Right atrium auricular region (tissue), 2 donors: ENCODE results near the gene FBXO33. TPM values are rescaled to one million over a fixed set of nuclear protein-coding genes. Genes with fewer than 3 reads are reported as not detected.

ENCODE experiments used
- DNase-seq: peaks from one replicate; pipeline ENCODE4 v3.0.0-alpha.2; 2019; ENCODE audit warnings: low spot score
- H3K27ac ChIP-seq, 2 donors: fragments of 200-600 bp; sonication (generic); 1 replicate in 1 of 2; 2 replicates in 1 of 2; pipeline ENCODE4 v1.5.1; 2016 to 2019
- H3K27me3 ChIP-seq, 2 donors: fragments of 200-600 bp; sonication (generic); one replicate each; pipeline versions ENCODE4 v1.5.1 to v1.6.0; 2017 to 2019
- H3K36me3 ChIP-seq: fragments of 200-600 bp; sonication (generic); one replicate; pipeline ENCODE4 v1.5.1; 2016
- H3K4me1 ChIP-seq, 2 donors: fragments of 200-600 bp; sonication (generic); one replicate each; pipeline versions ENCODE4 v1.5.1 to v1.6.0; 2017 to 2019
- H3K4me3 ChIP-seq, 2 donors: fragments of 200-600 bp; sonication (generic); 1 replicate in 1 of 2; 2 replicates in 1 of 2; pipeline ENCODE4 v1.5.1; 2017 to 2019; ENCODE audit warnings: mild to moderate bottlenecking in 1 of 2, moderate library complexity in 1 of 2
- H3K9me3 ChIP-seq, 2 donors: fragments of 200-600 bp; sonication (generic); one replicate each; pipeline ENCODE4 v1.5.1; 2019
- total RNA-seq, 2 donors: library from RNA; depleted of rRNA; stranded (reverse); fragments of >200 nt; gene quantifications; one replicate each; pipeline ENCODE4 v1.1.0, GENCODE V29; 2016
- TF ChIP-seq, protein P1 (sequence below), 2 donors: fragments of 200-600 bp; sonication (generic); IDR thresholded peaks; one replicate each; pipeline ENCODE4 v1.5.1; 2019; ENCODE audit warnings: antibody characterized with exemption in 2 of 2

Gene FBXO33
- total RNA-seq, 2 donors from 2014 or later, result 6.6 to 9.2 TPM

- Histone ChIP-seq H3K4me3 (no peak overlapping the region), H3K36me3 (no peaks in the 10 kb centered on the region)
Observed at GRCh38 chr14:39434401-39434800, 2.2 kb upstream of the FBXO33 start.

DNA sequence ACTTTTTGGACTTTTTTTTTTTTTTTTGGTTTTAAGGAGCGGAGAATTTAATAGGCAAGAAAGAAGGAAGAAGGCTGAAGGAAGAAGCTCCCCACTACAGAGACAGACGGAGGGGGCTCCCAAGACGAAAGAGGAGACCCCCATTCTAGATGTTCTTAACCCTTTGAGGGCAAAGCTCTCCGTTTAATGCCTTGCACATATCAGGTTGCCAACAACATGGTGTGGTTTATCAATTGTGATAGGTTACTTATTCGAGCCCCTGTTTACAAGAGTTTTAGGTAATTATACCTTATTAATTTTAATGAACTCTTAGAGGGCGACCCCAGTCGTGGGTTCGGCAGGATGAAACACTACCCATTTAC is 1.2 kb upstream of the FBXO33 start:
- Histone ChIP-seq H3K9me3 (no peaks in the 10 kb centered on the region), H3K27me3 (no peaks in the 10 kb centered on the region), H3K27ac (peak overlapping the region; percentile 97 to 99), H3K36me3 (no peaks in the 10 kb centered on the region), H3K4me3 (peak overlapping the region; percentile 67 to 97), H3K4me1 (peaks cover 0 to 30% of the 10 kb centered on the region in 2 donors)
- TF ChIP-seq, protein P1, sequence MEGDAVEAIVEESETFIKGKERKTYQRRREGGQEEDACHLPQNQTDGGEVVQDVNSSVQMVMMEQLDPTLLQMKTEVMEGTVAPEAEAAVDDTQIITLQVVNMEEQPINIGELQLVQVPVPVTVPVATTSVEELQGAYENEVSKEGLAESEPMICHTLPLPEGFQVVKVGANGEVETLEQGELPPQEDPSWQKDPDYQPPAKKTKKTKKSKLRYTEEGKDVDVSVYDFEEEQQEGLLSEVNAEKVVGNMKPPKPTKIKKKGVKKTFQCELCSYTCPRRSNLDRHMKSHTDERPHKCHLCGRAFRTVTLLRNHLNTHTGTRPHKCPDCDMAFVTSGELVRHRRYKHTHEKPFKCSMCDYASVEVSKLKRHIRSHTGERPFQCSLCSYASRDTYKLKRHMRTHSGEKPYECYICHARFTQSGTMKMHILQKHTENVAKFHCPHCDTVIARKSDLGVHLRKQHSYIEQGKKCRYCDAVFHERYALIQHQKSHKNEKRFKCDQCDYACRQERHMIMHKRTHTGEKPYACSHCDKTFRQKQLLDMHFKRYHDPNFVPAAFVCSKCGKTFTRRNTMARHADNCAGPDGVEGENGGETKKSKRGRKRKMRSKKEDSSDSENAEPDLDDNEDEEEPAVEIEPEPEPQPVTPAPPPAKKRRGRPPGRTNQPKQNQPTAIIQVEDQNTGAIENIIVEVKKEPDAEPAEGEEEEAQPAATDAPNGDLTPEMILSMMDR (IDR thresholded peaks at IDR 0.05), result no peak
- DNase-seq, result no peak

More at GRCh38 chr14:39434401-39434800, 2.2 kb upstream of the FBXO33 start:
- Histone ChIP-seq H3K27me3 (no peaks in the 10 kb centered on the region), H3K9me3 (no peaks in the 10 kb centered on the region), H3K27ac (no peak overlapping the region), H3K4me1 (peaks cover 0 to 22% of the 10 kb centered on the region in 2 donors)
- DNase-seq, result no peak
- TF ChIP-seq, protein P1 (IDR thresholded peaks at IDR 0.05), result no peak

GRCh38 chr14:39432619-39433451 is 602 bp upstream of the FBXO33 start:
- H3K4me3 ChIP-seq, result peak overlapping the region; percentile 67 to 97
- TF ChIP-seq, protein P1 (IDR thresholded peaks at IDR 0.05), result peak in 1 of 2 donors; percentile 50
- H3K27me3 ChIP-seq, result no peaks in the 10 kb centered on the region
- H3K4me1 ChIP-seq, result peaks cover 0 to 33% of the 10 kb centered on the region in 2 donors
- DNase-seq, result peak; percentile 92
- no peaks in the 10 kb centered on the region for H3K9me3 ChIP-seq
- no peaks in the 10 kb centered on the region for H3K36me3 ChIP-seq
- H3K27ac ChIP-seq, result peak overlapping the region; percentile 97 to 99

GRCh38 chr14:39431416-39432178 is 636 bp downstream of the FBXO33 start:
- Histone ChIP-seq H3K4me1 (peaks cover 0 to 40% of the 10 kb centered on the region in 2 donors), H3K27ac (peak overlapping the region; percentile 97 to 99)
- DNase-seq, result peak; percentile 60

DNA sequence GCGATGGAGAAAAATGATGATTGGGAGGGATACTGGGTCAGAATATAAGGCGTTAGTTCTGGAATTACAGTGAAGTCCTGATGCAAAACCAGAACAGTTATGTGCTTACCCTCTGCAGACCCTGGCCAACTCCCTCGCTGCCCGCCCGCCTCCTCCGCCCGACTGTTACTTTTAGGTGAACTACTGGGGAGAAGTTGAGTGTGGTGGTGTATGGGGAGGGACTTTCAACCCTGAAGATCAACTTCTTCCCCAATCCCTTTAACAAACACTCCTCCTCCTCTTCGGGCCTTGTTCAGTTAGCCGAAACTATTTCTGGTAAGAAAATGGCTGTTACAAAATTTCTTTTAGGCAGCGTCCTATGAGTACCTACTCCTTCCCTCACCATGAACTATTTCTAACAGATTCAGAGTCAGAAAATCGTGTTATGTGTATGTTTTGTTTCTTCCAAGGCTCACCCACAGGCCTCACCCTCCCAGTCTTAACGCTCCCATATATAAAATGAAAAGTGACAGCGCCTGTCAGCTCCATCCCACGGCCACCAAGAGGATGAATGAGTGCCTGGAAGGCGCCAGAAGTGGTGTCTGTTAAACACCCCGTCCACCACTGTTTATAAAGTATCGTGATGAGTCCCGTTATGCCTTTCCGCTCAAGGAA is 1.3 kb downstream of the FBXO33 start:
- Histone ChIP-seq H3K27me3 (no peaks in the 10 kb centered on the region), H3K4me1 (peaks cover 0 to 47% of the 10 kb centered on the region in 2 donors)
- DNase-seq, result no peak

More at GRCh38 chr14:39431416-39432178, 636 bp downstream of the FBXO33 start:
- Histone ChIP-seq H3K9me3 (no peaks in the 10 kb centered on the region), H3K36me3 (no peaks in the 10 kb centered on the region), H3K4me3 (peak overlapping the region; percentile 67 to 97), H3K27me3 (no peaks in the 10 kb centered on the region)
- TF ChIP-seq, protein P1 (IDR thresholded peaks at IDR 0.05), result no peak

More for the DNA sequence above, 1.3 kb downstream of the FBXO33 start:
- TF ChIP-seq, protein P1 (IDR thresholded peaks at IDR 0.05), result no peak
- Histone ChIP-seq H3K36me3 (no peaks in the 10 kb centered on the region), H3K4me3 (peak overlapping the region; percentile 67 to 97), H3K9me3 (no peaks in the 10 kb centered on the region), H3K27ac (peak overlapping the region; percentile 97 to 99)
